ENCODE measurements around the gene ZNF506. TPM values are rescaled to one million over a fixed set of nuclear protein-coding genes. Genes with fewer than 3 reads are reported as not detected.

Gene ZNF506
- total RNA-seq, 1 experiment from 2014 or later, result 0.42 TPM

DNA sequence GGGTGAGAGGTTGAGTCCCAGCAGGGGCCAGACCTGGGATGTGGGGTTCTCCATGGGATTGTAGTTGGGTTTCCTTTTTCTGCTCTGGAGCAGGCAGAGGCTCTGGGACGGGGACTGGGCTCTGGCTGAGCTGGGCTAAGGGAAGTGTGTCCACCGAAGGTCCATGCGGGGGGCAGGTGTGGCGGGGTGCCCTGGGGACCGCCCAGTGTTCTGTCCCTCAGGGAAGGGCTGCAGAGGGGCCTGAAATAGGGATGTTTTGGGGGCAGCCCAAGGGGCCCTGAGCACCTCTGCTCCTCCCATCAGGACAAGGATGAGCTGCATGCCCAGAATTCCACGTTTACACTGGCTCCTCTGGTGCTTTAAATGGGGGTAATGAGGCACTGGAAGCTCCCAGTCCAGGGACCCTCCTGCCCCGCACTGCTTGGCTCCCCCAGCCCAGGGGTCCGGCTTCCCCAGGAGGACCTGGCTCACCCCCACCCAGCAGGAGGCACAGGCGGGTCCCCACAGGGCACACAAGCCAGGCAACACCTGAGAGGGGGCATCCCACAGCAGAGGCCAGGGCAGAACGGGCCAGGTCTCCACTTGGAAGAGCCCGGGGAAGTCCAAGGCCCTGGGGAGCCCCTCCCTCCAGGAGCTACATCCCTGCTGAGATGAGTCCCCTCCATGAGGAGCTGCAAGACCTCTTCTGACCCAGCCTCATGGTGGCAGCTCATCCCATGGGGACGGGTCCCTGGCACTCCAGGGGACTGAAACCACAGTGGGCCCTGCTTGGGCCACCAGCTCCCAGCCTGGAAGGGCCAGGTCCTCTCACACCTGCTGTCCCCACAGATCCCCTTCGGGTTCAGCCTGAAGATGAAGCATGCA, 74.0 kb downstream of the ZNF506 start:
- intact Hi-C loops (cut with micrococcal nuclease), result no loop called here
- BruUV-seq (replicated peaks), result no TSS peak
- ATAC-seq, result no peak

More for the DNA sequence above, 74.0 kb downstream of the ZNF506 start:
- ChIA-PET CTCF (no interaction called here), RAD21 (ENCODE audit: low non-redundant PET in 1 of 2, low total read pairs in 2 of 2, uncharacterized antibody in 2 of 2, unreplicated experiment in 2 of 2) (no interaction called here), POLR2A (no interaction called here)
- Histone ChIP-seq H3K4me1 (ENCODE audit: control insufficient read depth in 1 of 2, insufficient read depth in 2 of 2, low read length in 2 of 2) (no peaks in the 10 kb centered on the region), H3K27ac (ENCODE audit: low read depth, low read length) (no peak overlapping the region), H4K20me1 (ENCODE audit: insufficient read depth) (no peaks in the 10 kb centered on the region), H3K9ac (ENCODE audit: low read length) (no peak overlapping the region), H3K79me2 (ENCODE audit: insufficient read depth, low read length) (no peaks in the 10 kb centered on the region), H2AFZ (ENCODE audit: low read depth, low read length, poor library complexity, severe bottlenecking) (no peak overlapping the region), H3K27me3 (ENCODE audit: insufficient read depth, low read length) (no peaks in the 10 kb centered on the region), H3K36me3 (ENCODE audit: control insufficient read depth in 1 of 2, insufficient read depth in 2 of 2, low read length in 2 of 2) (no peaks in the 10 kb centered on the region), H3K9me2 (ENCODE audit: insufficient read depth) (no peaks in the 10 kb centered on the region), H3K9me3 (ENCODE audit: control insufficient read depth in 1 of 2, insufficient read depth in 1 of 2, low read depth in 1 of 2, low read length in 2 of 2) (no peaks in the 10 kb centered on the region), H3K4me2 (ENCODE audit: low read length) (no peak overlapping the region), H3K4me3 (replicated peaks in 1 of 2; ENCODE audit: low read depth in 1 of 2, low read length in 2 of 2) (no peak overlapping the region)
- DNase-seq (ENCODE audit: low read depth, low spot score), result no peak
- no peak for TF ChIP-seq ZFX (IDR thresholded peaks at IDR 0.05)
- no peak for TF ChIP-seq FOSL1 (IDR thresholded peaks at IDR 0.05; ENCODE audit: low read depth)
- no peak for TF ChIP-seq CEBPB (IDR thresholded peaks at IDR 0.05; ENCODE audit: low read depth)
- no peak for TF ChIP-seq ELF1 (IDR thresholded peaks at IDR 0.05; ENCODE audit: borderline replicate concordance, low read depth)
- TF ChIP-seq EZH2phosphoT487 (IDR thresholded peaks at IDR 0.05; ENCODE audit: borderline replicate concordance), result no peak
- TF ChIP-seq CBX3 (IDR thresholded peaks at IDR 0.05; ENCODE audit: low read depth), result no peak
- no peak for TF ChIP-seq SRF (IDR thresholded peaks at IDR 0.05; ENCODE audit: low read depth)
- no peak for TF ChIP-seq JUND (IDR thresholded peaks at IDR 0.05)
- no peak for TF ChIP-seq EGR1 (IDR thresholded peaks at IDR 0.05; ENCODE audit: low read depth)
- TF ChIP-seq ZBTB33 (IDR thresholded peaks at IDR 0.05; ENCODE audit: extremely low read depth, insufficient replicate concordance, low read length), result no peak
